GM21381 (cell line): ENCODE measurements around the gene AHNAK2.
A peak's percentile ranks its signal among the peaks of the same experiment; 100 is the strongest.

Source experiments
- ATAC-seq: cut with Tn5 transposase; IDR thresholded peaks from one replicate; pipeline ENCODE4 v1.9.1; 2021; ENCODE audit warnings: mild to moderate bottlenecking, moderate library complexity; ENCODE audit not compliant: unreplicated experiment

Gene AHNAK2

DNA sequence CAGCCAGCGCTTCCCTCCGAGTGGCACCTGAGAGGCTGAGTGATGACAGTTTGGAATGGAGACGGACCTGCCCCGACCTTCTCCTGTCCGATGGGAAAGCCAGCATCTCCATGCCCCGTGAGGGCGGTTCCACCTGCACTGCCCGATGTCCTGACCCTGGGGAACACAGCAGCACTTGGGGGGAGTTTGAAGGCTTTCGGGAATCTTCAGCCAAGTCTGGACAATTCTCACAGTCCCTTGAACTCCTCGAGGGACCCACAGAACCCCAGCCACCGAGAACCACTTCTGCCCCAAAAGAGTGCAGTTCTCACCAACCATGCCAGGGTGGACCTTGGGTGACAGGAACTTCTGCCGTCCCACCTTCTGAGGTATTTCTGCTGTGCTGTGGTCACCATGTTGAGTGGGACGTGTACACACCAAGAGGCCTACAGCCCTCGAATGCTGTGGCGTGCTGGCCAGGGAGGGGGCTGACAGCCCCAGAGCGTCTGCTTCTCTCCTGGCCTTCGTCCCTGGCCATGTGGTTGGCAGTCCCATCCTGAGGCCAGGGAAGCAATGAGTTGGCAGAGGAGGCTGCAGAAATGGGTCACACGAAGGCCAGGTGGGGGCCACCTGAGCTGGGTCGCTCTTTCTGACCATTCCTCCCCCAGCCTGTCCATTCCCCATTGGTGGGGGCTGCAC, 8.5 kb upstream of the AHNAK2 start:
- no peak for ATAC-seq

DNA sequence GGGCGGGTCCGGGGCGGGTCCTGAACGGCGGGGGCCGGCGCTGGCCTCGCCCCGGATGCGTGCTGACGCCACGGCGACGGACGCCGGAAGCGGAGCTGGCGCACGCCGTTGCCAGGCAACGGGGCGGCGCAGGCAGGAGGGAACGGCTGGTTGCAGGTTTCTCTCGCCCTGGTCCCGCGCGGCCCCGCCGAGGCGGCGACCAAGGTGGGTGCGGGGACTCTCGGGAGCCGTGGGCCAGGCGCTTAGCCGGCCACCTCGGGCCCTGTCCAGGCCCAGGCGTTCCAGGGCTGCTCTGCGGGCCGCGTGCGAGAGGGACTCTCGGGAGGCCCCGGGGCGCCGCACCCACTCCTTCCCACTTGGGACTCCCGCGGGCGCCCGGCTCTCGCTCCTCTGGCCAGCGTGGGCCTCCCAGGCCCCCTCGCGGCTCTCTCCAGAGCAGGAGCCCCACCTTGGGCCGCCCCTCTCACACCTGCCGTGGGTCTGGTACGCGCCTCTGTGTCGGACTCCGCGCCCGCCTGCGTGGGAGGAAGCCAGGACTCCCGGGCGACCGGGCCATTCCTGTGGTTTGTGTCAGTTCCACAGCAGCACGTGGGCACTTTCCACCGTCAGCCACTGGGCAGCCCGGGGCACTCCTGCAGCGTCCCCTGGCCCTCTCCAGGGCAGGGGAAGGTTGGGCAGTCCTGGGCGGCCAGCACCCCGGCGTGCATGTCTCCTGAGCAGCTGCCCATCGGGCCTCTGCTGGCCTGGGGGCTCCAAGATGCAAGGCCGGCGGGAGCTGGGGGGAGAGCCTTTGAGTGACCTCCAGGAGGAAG, 7.7 kb upstream of the AHNAK2 start, which contains the start of gene CLBA1:
TSS of gene CLBA1 (plus strand) at position 114 of the 812 bp plus-strand sequence. CDS start at position 758, 644 bp downstream.
- peak; percentile 93 for ATAC-seq

GRCh38 chr14:104984056-104984894, 6.1 kb upstream of the AHNAK2 start:
- no peak for ATAC-seq

- ATAC-seq = no peak
These were observed 5.1 kb upstream of the AHNAK2 start for GRCh38 chr14:104983231-104983721.

DNA sequence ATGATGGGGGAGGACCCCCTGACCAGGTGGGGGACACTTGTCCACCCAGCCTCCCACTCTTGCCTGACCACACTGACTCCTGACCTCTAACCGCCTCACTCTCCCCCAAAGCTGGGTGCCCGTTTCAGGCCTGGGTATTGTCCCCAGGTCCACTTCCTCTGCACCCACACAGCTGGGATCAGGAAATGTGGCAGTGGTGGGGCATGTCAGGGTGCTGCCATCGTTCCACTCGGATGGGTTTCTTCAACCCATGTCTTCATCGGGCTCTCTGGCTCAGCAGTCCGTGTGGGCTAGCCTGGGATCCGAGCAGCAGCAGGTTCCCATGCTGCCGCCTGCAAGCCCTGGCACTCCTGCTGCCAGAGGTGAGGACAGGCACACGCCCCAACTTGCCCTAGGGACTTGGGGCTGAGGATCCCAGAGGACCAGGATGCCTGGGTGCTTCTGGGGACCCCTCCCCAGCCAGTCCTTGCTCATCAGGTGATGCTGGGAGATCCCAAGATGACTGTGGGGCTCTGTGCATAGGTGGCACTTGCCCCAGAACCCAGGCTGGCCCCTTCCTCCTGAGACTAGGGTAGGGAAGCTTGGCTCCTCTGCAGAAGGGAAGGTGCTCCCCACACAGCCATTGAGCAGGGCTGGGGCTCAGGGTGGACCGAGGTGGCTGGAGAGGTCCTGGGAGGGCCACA, 4.5 kb upstream of the AHNAK2 start:
- no peak for ATAC-seq

- ATAC-seq = no peak
These were observed 3.7 kb upstream of the AHNAK2 start for GRCh38 chr14:104981699-104982541.

DNA sequence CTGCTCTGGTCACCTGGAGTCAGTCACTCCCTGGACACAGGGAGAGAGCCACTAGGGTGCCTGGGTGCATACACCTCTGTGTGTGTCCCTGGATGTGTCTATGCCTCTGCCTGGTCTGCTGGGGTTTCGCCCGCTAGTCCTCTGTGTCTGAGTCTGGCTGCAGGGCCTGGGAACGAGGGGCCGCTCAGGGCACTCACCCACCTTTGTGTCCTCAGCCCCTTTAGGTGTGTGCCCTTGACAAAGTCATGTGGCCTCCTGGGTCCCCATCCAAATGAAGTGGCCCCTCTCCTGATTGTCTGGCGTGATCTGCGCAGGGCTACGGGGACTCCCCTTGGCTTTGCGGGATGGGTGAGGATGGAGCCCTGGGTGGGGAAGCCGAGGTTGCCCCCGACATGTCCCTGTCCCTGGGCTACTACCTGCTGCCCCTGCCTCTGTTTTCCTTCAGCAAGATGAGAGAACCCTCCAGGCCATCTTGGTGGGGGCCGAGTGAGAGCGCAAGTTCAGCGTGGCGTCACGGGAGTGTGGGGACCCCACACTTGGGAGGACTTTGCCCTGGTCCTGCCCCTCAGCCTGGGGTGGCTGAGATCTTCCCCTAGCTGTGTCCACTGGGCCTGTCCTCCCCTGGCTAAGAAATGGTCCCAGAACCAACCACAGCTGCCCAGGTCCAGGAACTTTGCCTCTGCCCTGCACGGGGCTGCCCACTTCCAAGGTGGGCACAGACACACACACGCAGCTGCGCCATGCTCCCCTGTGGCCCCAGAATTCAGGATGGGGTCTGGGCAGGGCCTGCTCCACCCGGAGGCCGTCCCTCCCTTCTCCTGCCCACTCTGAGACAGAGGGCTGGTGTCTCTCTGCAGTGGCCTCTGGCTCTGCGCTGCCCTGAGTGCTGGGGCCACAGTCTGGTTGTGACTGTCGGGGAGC, 2.7 kb upstream of the AHNAK2 start:
- ATAC-seq = no peak

DNA sequence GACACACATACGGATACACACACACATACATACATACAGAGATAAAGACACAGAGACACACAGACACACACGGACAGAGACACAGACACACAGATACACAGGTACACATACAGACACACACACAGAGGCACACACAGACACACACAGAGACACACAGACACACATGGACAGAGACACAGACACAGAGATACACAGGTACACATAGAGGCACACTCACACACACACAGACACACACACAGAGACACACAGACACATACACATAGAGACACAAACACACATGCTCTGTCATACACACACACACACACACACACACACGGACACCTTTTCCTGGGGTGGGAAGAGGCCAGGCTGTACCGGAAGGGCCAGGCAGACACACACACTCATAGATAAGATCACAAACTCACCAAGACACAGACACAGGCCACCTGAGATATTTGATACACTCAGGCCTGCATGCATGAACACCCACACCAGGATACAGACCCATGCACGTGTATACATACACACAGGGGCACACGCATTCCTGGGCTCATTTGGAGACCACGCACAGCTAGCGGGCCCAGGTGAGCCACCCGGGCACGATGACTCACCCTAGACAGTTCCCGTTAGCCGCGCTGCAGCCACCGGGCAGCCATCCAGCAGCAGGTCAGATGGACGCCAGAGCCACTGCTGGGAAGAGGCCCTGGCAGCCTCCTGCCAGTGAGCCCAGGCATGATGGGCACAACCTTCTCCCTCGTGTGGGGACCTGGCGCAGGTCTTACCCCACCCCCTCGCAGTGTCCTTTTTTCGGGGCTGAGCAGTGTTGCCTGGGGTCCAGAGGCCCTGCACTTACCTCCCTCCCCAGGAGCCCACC, 1.8 kb upstream of the AHNAK2 start:
- ATAC-seq = no peak

DNA sequence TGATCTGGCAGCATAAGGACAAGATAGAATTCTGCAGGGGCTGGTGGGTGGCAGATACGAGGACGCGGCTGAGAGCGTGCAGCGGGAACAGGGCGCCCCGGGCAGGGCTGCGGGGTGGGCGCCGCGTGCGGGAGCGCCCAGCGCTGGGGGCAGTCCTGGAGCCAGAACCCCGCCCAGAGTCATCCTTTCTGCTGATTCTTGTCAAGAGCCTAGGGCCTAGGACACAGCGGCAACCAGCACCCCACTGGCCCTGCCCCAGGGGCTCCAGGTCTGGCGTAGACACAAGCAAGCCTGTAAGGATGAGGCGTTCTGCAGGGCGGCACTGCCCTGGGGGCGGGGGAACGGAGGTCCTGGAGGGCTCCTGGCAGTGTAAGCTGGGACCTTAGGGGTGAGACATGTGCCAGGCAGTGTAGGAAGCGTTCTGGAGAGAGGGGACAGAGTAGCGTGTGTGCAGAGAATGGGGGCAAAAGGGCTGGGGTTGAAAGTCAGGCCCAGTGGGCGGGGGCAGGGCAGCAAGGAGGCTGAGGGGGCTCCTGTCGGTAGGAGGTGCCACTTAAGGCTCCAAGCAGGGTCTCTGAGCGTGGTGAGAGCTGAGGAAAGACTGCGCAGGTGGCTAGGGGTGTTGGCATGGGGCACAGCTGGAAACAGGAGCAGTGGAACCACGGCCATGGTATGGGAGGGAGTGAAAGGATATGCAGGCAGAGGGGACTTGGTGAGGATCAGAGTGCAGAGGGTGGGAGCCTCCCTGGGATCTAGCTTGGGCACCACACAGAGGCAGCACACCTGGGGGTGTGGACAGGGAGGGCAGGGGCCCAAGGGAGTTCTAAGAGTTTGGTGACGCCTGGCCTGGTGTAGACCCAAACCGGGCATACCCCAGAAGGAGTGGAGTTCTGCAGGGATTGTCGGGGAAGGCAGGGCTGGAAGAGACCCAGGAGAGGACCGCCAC, 845 bp upstream of the AHNAK2 start:
- no peak for ATAC-seq

DNA sequence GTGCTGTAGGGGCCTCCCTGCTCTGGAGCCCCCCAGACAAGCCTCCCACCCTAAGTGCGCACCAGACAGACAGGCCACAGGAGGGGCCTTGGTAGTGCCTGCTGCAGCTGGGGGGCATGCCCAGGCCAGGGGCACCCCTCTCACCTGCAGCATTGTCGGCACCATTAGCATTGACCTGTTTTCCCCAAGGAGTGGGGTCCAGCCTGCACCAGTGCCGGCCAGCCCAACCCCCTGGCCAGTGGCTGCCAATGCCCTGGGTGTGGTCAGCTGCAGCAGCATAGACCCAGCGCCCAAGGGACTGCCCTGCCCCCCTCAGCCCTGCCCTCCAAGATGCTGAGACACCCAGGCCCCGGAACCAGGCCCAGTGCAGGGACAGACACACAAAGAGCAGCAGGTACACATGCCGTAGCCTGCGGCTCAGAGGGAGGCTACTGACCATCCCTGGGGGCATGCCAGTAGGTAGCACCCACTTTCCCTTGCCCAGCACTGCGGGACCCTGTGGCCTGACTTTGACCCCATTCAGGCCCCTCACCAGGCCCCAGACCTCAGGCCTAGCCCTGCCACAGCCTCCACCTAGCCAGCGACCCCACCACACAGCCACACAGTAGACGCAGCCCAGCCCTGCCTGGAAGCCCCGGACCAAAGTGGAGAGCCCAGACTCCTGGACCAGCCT, 1.0 kb downstream of the AHNAK2 start:
- ATAC-seq = no peak

DNA sequence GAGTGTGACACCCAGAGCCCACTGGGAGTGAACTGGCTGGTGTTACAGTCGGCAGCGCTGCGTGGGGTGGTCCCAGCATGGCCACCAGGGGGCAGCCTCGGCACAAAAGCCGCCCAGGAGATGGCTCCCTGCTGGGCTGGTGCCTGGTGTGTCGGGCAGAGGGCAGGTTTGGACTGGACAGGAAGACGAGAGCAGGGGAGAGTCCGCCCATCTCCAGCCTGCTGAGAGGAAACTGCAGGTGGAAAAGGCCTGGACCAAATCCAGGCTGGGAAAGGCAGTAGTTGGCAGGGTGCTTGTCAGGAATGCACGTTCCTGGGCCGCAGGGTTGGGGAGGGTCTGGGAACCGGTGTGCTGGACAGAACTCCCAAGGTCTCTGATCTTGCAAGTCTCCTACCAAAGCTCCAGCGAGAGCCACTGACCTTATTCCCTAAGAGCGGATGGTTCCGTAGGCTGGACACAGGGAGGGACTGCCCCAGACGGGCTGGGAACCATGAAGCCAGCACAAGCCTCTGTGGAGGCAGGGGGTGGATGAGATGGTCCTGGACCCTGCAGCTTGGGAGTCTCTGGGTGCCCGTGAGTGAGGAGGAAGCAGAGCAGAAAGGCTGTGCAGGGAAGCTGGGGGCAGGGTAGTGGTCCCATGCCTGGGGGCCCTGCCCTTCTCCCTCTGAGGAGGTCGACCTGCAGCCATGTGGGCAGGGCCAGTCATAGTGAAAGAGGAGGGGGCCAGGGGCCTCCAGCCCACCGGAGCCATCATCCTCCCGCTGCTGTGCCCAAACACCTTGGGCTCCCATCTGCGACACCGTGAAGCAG, 1.8 kb downstream of the AHNAK2 start:
- ATAC-seq = no peak

DNA sequence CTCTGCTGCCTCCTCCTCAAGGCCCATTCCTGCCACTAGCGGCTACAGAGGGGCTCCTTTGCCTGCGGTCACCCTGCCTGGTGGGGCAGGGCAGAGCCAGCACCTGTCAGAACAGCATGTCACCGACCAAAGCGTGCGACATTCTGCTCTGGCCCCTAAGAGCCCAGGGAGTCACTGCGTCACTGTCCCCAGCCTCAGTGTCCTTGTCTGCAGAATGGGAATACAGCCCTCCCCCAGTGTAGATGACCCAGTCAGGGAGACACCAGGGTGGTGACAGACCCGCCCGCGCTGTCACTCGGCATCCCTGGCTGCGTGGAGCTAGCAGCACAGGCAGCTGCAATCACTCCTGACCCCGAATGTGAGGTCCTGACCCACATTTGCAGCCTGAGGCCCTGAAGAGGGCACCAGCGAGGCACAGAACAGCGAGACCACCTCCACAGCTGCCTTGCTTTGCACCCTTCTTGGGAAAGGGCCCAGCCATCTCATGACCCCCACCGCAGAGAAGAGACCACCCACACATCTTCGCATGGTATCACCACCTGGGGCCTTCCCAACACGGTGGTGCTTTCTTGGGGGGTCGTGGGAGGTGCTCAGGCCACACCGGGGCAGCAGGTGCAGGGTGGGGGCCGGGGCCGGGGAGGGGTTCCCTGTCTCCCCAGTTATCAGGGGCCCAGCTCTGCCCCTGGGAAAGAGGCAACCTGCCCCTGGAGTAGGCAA, 2.5 kb downstream of the AHNAK2 start:
- no peak for ATAC-seq

GRCh38 chr14:104974665-104975390, 3.3 kb downstream of the AHNAK2 start:
- ATAC-seq = no peak

GRCh38 chr14:104974146-104974541, 4.0 kb downstream of the AHNAK2 start:
- no peak for ATAC-seq
